SW480 (cell line): ENCODE measurements around the gene ENOX1.

ENCODE experiments used
- DNase-seq: peaks from one replicate; pipeline ENCODE4 v3.0.0-alpha.2; 2016; ENCODE audit warnings: low spot score

ENOX1 gene

GRCh38 chr13:43785650-43786471, 911 bp downstream of the ENOX1 start:
- DNase-seq = peak; percentile 63

- DNase-seq = no peak
These were observed 1.5 kb downstream of the ENOX1 start for GRCh38 chr13:43785261-43785649.

GRCh38 chr13:43784496-43784895, 2.3 kb downstream of the ENOX1 start:
- no peak for DNase-seq

GRCh38 chr13:43783820-43784219, 3.0 kb downstream of the ENOX1 start:
- peak; percentile 46 for DNase-seq

GRCh38 chr13:43782686-43783085, 4.1 kb downstream of the ENOX1 start:
- DNase-seq = peak; percentile 39

GRCh38 chr13:43780666-43781065, 6.1 kb downstream of the ENOX1 start:
- no peak for DNase-seq

GRCh38 chr13:43776501-43777079, 10.2 kb downstream of the ENOX1 start:
- no peak for DNase-seq

GRCh38 chr13:43776006-43776405, 10.8 kb downstream of the ENOX1 start:
- DNase-seq = no peak

GRCh38 chr13:43773602-43774001, 13.2 kb downstream of the ENOX1 start:
- DNase-seq = no peak

GRCh38 chr13:43770871-43771270, 15.9 kb downstream of the ENOX1 start:
- no peak for DNase-seq

GRCh38 chr13:43769529-43769928, 17.2 kb downstream of the ENOX1 start:
- DNase-seq = no peak

- DNase-seq = no peak
These were observed 19.3 kb downstream of the ENOX1 start for GRCh38 chr13:43767341-43767931.

- no peak for DNase-seq
These were observed 20.0 kb downstream of the ENOX1 start for GRCh38 chr13:43766725-43767124.

GRCh38 chr13:43764349-43764748, 22.4 kb downstream of the ENOX1 start:
- DNase-seq = no peak

GRCh38 chr13:43763143-43763759, 23.5 kb downstream of the ENOX1 start:
- DNase-seq = no peak

- DNase-seq = no peak
These were observed 25.0 kb downstream of the ENOX1 start for GRCh38 chr13:43761616-43762315.

GRCh38 chr13:43760257-43760656, 26.5 kb downstream of the ENOX1 start:
- no peak for DNase-seq

GRCh38 chr13:43758834-43759233, 27.9 kb downstream of the ENOX1 start:
- DNase-seq = no peak

GRCh38 chr13:43757266-43757665, 29.5 kb downstream of the ENOX1 start:
- DNase-seq = no peak

GRCh38 chr13:43755844-43756243, 30.9 kb downstream of the ENOX1 start:
- DNase-seq = no peak

GRCh38 chr13:43751624-43752023, 35.1 kb downstream of the ENOX1 start:
- DNase-seq = no peak

GRCh38 chr13:43749503-43749902, 37.3 kb downstream of the ENOX1 start:
- no peak for DNase-seq
